LoVo (cell line): Measurements from ENCODE around the gene CILP.
"Not testable (repeated sequence)": the region's sequence is repeated elsewhere in the genome, so short reads cannot be mapped to it uniquely, and the experiment has no call there.

Experiments used
- DNase-seq: peaks from one replicate; pipeline ENCODE4 v3.0.0-alpha.2; 2016; ENCODE audit warnings: low spot score

CILP gene, protein sequence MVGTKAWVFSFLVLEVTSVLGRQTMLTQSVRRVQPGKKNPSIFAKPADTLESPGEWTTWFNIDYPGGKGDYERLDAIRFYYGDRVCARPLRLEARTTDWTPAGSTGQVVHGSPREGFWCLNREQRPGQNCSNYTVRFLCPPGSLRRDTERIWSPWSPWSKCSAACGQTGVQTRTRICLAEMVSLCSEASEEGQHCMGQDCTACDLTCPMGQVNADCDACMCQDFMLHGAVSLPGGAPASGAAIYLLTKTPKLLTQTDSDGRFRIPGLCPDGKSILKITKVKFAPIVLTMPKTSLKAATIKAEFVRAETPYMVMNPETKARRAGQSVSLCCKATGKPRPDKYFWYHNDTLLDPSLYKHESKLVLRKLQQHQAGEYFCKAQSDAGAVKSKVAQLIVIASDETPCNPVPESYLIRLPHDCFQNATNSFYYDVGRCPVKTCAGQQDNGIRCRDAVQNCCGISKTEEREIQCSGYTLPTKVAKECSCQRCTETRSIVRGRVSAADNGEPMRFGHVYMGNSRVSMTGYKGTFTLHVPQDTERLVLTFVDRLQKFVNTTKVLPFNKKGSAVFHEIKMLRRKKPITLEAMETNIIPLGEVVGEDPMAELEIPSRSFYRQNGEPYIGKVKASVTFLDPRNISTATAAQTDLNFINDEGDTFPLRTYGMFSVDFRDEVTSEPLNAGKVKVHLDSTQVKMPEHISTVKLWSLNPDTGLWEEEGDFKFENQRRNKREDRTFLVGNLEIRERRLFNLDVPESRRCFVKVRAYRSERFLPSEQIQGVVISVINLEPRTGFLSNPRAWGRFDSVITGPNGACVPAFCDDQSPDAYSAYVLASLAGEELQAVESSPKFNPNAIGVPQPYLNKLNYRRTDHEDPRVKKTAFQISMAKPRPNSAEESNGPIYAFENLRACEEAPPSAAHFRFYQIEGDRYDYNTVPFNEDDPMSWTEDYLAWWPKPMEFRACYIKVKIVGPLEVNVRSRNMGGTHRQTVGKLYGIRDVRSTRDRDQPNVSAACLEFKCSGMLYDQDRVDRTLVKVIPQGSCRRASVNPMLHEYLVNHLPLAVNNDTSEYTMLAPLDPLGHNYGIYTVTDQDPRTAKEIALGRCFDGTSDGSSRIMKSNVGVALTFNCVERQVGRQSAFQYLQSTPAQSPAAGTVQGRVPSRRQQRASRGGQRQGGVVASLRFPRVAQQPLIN

DNA sequence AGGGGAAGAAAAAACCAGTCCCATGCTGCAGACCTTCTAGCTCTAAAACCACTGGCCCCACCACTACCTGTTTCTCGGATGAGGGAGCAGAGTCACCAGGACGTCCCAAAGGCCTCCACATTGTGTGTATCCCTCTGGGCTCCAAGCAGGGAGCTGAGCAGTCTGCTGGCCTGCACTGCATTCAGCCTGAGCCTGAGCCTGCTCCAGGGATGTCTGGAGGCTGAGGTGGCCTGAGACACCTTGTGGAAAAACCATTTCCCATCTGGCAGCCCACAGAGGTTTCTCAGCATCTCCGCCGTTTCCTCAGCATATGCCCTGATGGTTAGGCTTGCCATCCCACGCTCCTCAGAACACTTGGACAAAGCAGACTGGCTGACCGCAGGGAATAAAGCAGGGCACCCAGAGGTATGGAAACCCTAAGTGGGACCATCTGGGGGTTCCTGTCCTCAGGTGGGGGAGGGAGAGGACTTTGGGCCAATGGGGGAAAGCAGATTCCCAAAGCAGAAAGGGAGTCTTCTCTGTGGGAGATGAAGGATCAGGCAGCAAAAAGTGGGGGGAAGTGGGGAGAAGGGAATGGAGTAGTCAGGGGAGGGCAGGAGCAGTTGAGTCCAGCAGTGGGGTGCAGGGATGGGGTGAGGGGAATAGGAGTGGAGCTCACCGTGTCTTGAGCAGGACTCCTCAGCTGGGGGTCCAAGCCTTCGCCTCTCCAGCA lies at the start of gene CILP:
Gene CILP (minus strand): TSS at position 704 of the 712 bp plus-strand sequence. CDS start 1,718 bp downstream, outside the sequence.
- no peak for DNase-seq

DNA sequence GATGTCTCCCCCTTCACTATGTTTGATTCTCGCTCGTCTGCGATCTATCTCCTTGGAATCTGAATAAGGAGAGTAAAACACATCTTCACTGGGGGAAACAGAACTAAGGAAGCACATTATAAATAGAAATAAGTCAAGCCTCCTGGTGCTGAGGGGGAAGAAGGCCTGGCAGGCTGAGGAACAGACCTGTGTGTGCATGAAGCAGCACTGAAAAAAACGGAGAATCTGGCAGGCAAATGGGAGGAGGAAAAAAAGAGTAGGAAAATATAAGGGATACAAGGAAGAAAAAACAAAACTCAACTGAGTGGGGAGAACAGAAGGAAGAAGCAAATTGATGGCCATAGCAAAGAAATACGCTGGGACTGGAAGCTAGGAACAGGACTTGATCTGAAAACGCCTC lies 49.7 kb upstream of the CILP start:
- no peak for DNase-seq

DNA sequence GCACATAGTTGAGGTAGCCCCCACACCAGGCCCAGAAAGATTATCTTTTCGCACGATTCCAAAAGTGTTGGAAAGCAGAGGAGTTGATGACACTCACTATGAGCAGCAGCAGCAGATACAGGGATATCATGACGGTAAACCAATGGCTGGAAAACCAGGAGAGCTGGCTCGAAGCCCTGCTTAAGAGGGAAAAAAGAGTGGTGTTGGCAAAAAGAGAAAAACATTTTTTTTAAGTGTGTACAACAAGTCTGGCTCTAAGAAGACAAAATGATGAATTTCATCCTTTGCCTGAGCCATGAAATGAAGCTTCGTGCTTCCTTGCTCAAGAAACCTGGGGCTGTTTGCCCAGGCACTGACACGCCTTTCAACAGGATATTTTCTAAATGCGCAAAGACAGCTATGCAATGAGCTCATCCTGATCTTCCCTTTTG lies 48.1 kb upstream of the CILP start:
- DNase-seq: no peak

DNA sequence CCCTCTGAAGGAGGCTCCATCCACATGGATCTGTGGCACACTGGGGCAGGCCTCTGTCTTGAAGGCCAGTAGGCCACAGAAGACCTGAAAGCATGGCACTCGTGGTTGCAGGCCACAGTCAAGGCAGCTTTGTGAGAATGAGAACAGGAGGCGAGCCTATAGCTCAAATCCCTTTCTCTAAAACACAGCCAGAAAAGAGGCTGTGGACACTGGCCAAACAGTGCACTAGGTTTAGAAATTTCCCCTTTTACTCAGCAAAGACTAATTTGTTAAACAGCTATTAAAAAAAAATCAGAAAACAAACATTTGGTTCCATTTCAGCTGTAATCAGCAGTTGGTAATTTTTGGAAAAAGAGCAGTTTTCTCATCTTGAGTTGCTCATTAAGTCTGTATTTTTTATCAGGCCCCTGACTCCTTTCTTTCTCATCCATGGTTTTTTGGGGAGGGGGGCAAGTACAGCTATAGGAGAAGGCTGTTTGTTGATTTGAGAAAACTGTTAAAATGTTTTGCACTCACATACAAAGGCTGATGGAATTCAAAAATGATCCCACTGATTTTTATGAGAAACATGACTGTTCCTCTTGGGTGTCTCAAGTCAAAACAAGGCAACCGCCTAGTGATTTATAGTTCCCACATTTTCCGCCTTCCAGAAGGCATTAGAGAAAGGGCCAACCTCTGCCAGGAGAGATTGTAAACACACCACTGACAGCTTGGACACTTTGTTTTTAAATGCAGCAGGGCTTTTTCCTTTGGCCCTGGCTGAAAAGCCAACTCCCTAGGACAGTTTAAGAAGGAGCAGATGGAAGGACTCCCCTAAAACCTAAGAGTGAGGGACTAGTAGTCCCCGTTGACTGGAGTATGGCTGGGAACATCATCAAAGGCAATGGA lies 47.3 kb upstream of the CILP start:
- DNase-seq: no peak

DNA sequence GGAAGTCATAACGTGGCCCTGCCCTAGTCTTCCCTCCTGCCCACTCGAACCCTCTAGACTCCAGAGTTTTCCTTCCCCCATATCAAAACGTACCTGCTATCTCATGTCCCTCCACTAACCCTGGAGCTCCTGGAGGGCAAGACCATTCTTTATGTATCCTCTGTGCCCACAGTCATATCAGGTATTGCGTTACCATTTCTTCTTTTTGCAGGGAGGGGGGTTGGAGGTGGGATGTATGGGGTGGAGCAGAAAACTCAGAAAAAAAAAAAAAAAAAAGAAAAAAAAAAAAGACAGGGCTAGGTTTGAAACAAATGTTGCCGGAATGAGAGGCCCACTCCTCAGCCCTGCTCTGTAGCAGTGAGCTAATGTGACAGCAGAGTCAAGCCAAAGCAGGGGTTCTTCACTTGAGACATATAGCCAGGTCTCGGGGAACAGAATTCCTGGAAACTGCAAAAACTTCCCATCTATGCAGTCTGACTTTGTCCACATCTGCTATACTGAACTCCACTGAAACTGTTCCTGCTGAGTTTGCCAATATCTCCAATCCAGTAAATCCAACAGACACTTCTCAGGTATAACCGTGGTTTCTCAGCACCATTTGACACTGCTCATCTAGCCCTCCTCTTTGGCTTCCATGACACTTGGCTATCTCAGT lies 44.3 kb upstream of the CILP start:
- no peak for DNase-seq

DNA sequence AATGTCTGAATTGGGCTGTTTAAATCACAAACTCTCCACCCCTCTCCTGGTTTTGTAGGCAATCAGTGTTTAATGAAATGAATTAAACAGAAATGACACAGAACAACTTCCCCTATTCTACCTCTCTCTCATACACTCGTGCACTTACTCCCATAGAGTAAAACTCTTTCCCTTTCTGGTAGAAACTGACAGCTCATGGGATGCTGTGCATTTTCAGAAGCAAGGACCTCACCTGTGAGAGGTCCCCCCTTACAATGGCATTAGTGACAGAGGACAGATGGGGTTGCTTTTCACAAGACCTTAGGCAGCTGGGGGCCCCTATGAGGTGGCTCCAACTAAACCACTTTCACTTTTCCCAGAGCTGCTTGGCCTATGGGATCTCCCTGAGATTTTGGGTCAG lies 43.5 kb upstream of the CILP start:
- DNase-seq: no peak

DNA sequence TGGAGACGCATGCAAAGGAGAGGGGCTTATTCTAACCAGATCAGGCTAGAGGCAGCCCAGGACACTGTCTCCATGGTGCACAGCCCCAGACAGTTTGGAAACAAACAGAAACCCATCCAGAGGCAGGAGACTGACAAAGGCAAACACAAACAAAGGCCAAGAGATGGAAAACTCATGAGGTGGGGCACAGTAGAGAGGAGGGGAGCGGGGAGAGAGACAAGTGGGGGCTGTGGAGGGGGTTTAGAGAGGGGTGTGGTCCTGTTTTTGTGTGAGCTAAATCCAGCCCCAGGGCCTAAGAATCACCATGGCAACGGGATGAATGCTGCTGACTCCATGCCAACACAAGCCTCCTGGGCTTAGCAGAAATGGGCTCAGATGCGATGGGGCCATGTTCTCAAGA lies 43.1 kb upstream of the CILP start:
- DNase-seq: no peak

DNA sequence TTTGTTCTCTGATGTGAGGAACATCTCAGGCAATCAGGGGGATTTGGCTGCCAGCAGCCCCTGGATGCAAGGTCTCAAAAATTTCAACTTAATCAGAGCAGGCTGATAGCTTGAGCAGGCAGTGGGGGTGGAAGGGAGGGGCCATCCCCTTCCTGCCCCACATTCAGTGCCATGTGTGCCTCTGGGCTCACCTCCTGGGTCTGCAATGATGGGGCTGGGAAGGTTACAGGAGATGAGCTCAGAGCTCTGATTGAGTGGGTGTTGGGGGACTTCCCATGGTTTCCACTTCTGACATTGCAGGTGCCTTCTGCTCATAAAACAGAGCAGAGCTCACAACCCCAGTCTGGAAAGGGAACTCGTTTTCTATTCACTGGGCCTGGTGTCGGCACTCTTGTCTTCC lies 38.4 kb upstream of the CILP start:
- DNase-seq: no peak

DNA sequence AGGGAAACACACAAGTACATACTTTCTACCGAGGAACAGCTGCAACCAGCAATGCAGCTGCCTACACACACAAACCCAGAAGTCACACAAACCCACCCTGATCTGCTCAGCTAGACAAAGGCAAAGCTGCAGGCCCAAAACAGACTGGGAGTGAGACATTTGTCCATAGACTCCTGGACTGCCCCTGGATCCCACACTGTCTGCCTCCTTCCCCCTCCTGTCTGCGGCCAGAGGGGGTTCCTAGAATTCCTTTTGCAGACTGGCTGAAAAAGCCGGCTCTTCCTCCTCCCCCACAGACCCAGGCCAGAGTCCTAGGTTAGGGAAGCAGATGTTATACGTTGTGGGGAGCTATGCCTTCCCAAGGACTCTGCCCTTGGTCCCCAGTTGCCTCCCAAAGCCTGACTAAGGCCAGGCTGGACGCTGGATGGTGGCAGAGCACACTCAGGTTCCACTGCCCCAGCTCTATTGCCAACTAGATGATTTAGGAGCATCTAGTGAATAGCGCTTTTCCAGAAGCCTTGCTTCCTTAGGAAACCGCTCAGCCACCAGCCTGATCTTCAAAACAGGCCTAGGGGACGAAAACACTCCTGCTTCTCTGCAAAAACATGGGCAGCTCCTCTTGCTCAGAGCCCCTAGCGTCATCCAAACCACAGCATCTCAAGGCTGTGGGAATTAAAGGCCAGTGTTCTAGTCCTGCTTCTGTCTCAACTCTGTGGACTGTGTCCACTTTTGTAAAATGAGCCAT lies 37.4 kb upstream of the CILP start:
- DNase-seq: no peak

DNA sequence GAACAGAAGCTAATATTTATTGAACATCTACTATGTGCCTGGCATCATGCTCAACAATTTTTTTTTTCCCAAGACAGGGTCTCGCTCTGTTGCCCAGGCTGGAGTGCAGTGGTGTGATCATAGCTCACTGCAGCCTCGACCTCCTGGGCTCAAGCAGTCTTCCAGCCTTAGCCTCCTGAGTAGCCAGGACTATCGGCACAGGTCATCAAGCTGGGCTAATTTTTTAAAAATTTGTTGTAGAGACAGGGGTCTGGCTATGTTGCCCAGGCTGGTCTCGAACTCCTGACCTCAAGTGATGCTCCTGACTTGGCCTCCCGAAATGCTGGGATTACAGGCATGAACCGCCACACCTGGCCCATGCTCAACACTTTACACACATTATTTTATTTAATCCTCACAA lies 35.7 kb upstream of the CILP start:
- no peak for DNase-seq

DNA sequence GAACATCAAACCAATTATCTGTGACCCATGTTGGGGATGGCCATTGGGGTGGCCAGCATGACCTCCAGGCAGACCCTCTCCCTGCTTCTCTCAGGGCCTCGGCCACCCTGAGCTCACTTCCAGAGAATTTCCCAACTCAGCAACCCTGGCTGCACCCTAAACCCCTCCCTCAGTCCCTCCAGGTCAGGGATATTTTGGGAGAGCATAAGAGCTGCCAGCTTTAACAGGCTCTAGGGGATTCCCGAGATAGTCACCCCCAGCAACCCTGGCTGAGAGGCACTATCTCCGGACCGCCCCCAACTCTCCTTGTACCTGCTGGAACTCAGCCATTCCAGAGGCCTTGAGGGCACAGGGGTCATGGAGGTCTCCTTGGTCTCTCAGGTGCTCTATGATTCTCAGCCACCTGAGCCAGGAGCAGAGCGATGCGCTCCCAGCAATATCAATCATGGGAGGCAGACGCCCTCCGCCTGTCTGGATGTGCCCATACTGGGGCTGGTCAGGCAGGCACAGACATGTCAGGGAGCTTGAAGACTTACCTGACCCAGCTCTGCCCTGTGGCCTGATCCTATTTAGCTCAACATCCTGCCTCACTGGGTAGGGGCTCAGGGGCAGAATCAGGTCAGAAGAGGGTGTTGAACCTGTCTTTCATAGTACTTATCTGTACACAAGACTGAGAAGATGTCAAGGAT lies 34.9 kb upstream of the CILP start:
- DNase-seq: no peak

DNA sequence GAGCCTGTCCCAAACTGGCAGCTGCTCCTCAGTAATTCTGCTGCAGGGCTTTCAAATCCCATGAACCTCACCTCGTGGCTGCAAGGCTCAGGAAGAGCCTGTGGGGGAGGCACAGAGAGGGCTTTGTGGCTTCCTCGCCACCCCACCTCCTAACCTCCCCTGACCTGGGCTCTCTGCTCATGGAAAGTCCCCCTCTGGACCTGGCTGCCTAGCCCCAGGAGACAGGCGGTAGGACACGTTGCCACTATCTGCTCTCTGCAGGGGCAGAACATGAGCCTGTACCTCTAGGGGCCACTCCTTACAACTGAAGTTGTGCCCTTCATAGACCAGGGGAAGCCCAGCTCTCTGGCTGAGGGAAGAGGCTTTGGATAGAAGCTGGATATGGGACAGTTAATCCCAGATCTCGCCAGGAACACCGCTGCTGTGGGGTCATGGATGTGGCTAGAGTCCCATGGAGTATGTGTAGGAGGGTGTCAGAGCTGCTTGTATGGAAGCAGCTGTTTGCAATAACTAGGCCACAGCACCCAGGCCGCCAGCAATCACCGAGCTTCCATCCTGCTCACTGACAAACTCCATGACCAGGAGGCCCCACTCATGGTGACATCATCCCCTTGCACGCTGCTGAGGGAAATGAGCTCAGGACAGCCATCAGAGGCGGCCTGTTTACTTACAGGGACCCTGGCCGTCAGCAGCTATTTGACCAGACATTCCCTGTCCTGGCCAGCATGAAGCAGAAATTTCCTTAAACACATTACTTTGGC lies 34.0 kb upstream of the CILP start:
- no peak for DNase-seq

DNA sequence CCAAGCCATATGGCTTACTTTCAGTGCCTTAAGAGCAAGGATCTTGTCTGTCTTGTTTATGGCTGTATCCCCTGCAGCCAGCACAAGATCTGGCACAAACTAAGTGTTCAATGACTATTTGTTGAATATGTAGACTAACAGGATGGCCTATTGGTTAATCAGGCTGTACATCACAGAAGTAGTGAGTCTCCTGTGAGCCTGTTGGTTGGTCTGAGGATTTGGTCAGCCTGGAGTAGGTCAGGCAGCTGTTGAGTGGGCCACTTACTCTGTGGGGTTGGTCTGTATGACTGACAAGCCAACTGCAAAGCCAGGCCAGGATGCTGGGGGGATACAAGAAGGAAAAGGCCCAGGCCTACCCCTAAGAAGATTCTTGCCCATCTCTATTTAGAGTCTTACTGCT lies 33.4 kb upstream of the CILP start:
- DNase-seq: no peak

DNA sequence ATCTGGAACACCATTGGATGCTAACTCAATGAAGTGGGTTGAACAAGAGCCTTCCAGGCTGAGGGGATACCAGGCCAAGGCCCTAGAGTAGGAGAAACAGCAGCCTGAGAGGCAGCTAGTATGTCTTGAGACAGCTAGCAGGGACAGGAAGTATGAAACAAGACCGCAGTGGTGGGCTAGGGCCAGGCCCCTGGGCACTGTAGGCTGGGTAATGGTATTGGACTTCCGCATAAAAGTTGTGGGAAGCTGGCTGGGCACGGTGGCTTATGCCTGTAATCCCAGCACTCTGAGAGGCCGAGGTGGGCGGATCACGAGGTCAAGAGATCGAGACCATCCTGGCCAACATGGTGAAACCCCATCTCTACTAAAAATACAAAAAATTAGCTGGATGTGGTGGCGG lies 25.2 kb upstream of the CILP start:
- DNase-seq: not testable (repeated sequence)

DNA sequence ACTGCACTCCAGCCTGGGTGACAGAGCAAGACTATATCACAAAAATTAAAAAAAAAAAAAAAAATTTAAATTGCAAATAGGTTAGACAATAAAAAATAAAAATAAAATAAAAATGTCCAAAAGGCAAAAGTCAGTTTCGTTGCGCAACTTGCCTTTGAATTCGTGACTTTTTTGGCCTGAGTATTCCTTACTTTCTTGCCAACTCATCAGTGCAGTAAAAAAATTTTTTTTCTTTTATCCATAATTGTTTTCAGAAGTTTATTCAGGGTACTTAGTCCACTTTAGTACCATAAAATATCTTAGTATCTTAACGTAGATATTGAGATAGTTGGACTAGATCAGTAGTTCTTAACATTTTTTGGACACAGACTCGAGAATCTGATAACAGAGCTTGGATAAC lies 22.4 kb upstream of the CILP start:
- DNase-seq: no peak

DNA sequence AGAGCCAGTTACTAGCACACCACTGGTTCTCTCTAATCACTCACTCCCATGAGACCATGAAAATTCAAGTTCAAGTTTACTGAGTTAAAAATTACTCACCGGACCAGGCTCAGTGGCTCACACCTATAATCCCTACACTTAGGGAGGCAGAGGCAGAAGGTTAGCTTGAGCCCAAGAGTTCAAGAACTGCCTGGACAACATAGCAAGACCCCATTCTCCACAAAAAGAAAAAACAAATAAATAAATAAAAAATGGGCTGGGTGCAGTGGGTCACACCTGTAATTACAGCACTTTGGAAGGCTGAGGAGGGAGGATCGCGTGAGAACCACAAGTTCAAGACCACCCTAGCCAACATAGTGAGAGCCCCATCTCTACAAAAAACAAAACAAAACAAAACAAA lies 21.2 kb upstream of the CILP start:
- DNase-seq: no peak

DNA sequence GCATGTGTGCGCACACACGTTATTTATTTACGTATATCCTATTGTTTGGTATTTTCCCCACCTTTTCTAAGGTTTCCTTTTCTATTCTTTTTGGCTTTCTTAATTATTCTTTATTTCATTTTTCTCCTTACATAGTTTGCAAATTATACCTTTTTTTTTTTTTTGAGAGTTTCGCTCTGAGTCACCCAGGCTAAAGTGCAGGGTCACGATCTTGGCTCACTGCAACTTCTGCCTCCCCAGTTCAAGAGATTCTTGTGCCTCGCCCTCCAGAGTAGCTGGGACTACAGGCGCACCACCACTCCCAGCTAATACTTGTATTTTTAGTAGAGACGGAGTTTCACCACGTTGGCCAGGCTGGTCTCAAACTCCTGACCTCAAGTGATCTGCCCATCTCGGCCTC lies 20.0 kb upstream of the CILP start:
- DNase-seq: no peak

DNA sequence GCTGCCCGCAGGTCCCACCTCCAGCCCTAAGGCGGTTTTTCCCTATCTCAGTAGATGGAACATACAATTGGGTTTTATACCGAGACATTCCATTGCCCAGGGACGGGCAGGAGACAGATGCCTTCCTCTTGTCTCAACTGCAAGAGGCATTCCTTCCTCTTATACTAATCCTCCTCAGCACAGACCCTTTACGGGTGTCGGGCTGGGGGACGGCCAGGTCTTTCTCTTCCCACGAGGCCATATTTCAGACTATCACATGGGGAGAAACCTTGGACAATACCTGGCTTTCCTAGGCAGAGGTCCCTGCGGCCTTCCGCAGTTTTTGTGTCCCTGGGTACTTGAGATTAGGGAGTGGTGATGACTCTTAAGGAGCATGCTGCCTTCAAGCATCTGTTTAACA lies 15.6 kb upstream of the CILP start:
- DNase-seq: not testable (repeated sequence)
